Muscle of arm (tissue), 12 donors: ENCODE measurements around the gene DDIT3. TPM values are rescaled to one million over a fixed set of nuclear protein-coding genes. Genes with fewer than 3 reads are reported as not detected.

ENCODE experiments used
- DNase-seq: peaks from one replicate; pipeline ENCODE4 v3.0.0-alpha.2; 2013
- polyA plus RNA-seq, 12 donors: library from polyadenylated mRNA; unstranded; fragments of 120-200 nt; gene quantifications; one replicate each; pipeline ENCODE4 v1.2.1, GENCODE V29; 2013; ENCODE audit not compliant: insufficient read length in 12 of 12

Gene DDIT3
- polyA plus RNA-seq, 12 donors, result 8.5 to 15.6 (median 13.2) TPM; not detected in 1

GRCh38 chr12:57488402-57489156, 31.7 kb downstream of the DDIT3 start:
- DNase-seq, result no peak

- DNase-seq, result peak; percentile 98
Measured at GRCh38 chr12:57487597-57488401, 32.5 kb downstream of the DDIT3 start, which contains the start of gene MARS1. Gene MARS1 (plus strand): TSS chr12:57488068. CDS start chr12:57488091, 23 bp downstream.

GRCh38 chr12:57487055-57487596, 33.2 kb downstream of the DDIT3 start:
- no peak for DNase-seq

- DNase-seq, result no peak
Measured at GRCh38 chr12:57485695-57486094, 34.6 kb downstream of the DDIT3 start.

GRCh38 chr12:57483466-57483865, 36.8 kb downstream of the DDIT3 start:
- DNase-seq, result no peak

- no peak for DNase-seq
Measured at GRCh38 chr12:57481671-57482070, 38.6 kb downstream of the DDIT3 start.

GRCh38 chr12:57479376-57480115, 40.8 kb downstream of the DDIT3 start, which contains the start of gene ARHGAP9:
Gene ARHGAP9 (minus strand): TSS chr12:57479866. CDS start chr12:57479406, 460 bp downstream.
- DNase-seq, result no peak

GRCh38 chr12:57479043-57479375, 41.3 kb downstream of the DDIT3 start:
- no peak for DNase-seq

GRCh38 chr12:57477710-57478681, 42.3 kb downstream of the DDIT3 start:
- no peak for DNase-seq

- no peak for DNase-seq
Measured at GRCh38 chr12:57476993-57477709, 43.2 kb downstream of the DDIT3 start.

GRCh38 chr12:57476162-57476992, 43.9 kb downstream of the DDIT3 start:
- no peak for DNase-seq

GRCh38 chr12:57475271-57476161, 44.8 kb downstream of the DDIT3 start:
- DNase-seq, result no peak

- DNase-seq, result no peak
Measured at GRCh38 chr12:57474862-57475261, 45.5 kb downstream of the DDIT3 start.

GRCh38 chr12:57474430-57474829, 45.9 kb downstream of the DDIT3 start:
- no peak for DNase-seq

GRCh38 chr12:57473886-57474285, 46.4 kb downstream of the DDIT3 start:
- no peak for DNase-seq

GRCh38 chr12:57473392-57473791, 46.9 kb downstream of the DDIT3 start:
- no peak for DNase-seq

GRCh38 chr12:57472391-57472790, 47.9 kb downstream of the DDIT3 start:
- no peak for DNase-seq

GRCh38 chr12:57471661-57472060, 48.7 kb downstream of the DDIT3 start:
- DNase-seq, result no peak
